ENCODE results near the gene CCDC7. TPM values are rescaled to one million over a fixed set of nuclear protein-coding genes. Genes with fewer than 3 reads are reported as not detected.
"Not testable (repeated sequence)": the region's sequence is repeated elsewhere in the genome, so short reads cannot be mapped to it uniquely, and the experiment has no call there.

Gene CCDC7
- total and polyA plus RNA-seq, 2 experiments from 2014 or later: 2.2 TPM

DNA sequence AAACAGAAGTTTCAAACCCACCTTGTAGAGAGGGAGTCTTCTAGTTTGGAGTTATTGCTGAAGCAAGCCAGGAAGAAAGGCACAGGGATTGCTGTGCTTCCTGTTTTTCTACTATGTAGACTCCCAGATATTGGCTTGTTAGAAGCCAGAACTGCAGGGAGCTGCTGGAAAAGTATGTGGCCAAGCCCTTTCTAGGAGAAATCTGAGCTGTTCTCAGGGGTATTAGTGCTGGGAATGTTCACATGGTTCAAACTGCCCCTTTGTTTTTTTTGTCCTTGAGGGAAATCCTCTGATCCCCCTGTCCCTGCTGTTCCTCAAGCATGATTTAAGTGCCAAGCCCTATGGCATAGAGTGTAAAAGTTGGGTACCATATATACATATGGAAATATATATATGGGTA, 184.0 kb downstream of the CCDC7 start:
- no peak overlapping the region for H3K4me3 ChIP-seq
- TF ChIP-seq EZH2phosphoT487 (IDR thresholded peaks at IDR 0.05; ENCODE audit: insufficient read depth, low read depth) (no peak), EZH2 (IDR thresholded peaks at IDR 0.05; ENCODE audit: insufficient read depth, poor library complexity, severe bottlenecking) (no peak)
- H3K4me1 ChIP-seq (ENCODE audit: insufficient read depth): no peaks in the 10 kb centered on the region
- H2AFZ ChIP-seq: no peak overlapping the region
- no peak overlapping the region for H3K27ac ChIP-seq
- H3K36me3 ChIP-seq (ENCODE audit: low read depth): no peaks in the 10 kb centered on the region; the same call in 1 of the 2 replicates
- H3K4me2 ChIP-seq (ENCODE audit: unreplicated experiment): no peak overlapping the region
- no peak overlapping the region for H3K9ac ChIP-seq
- no peaks in the 10 kb centered on the region for H3F3A ChIP-seq (ENCODE audit: insufficient read depth)
- no peaks in the 10 kb centered on the region for H3K9me2 ChIP-seq (ENCODE audit: insufficient read depth)
- DNase-seq: no peak
- in situ Hi-C loops (cut with MboI): no loop called here
- H3K79me2 ChIP-seq (ENCODE audit: insufficient read depth): no peaks in the 10 kb centered on the region
- H3K27me3 ChIP-seq (replicated peaks; ENCODE audit: insufficient read depth): no peaks in the 10 kb centered on the region
- H4K20me1 ChIP-seq (ENCODE audit: insufficient read depth): no peaks in the 10 kb centered on the region
- H3K9me3 ChIP-seq (ENCODE audit: low read depth): peaks cover 3% of the 10 kb centered on the region

DNA sequence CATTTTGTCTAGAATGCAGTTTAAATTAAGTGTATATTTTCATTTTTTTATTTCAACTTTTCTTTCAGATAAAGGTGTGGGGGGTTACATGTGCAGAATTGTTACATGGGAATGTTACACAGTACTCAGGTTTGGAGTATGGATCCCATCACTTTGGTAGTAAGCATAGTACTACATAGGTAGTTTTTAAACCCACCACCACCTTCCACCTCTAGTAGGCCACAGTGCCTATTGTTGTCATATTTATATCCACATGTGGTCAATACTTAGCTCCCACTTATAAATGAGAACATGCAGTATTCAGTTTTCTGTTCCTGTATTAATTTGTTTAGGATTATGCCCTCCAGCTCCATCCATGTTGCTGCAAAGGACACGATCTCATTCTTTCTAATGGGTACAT, 200.6 kb downstream of the CCDC7 start:
- H3K79me2 ChIP-seq (ENCODE audit: insufficient read depth): no peaks in the 10 kb centered on the region
- no peak for DNase-seq
- no peak overlapping the region for H3K4me2 ChIP-seq (ENCODE audit: unreplicated experiment)
- 71 to 85% methylated on average over 1 of the region's 1 CpG for WGBS, 2 experiments (ENCODE audit: low coverage in 1 of 2, low lambda C conversion rate in 2 of 2, missing lambda C conversion rate in 2 of 2)
- no peak overlapping the region for H3K9ac ChIP-seq
- no peak overlapping the region for H3K27ac ChIP-seq
- H3K36me3 ChIP-seq (ENCODE audit: low read depth): no peaks in the 10 kb centered on the region
- H3K4me1 ChIP-seq (ENCODE audit: insufficient read depth): no peaks in the 10 kb centered on the region
- TF ChIP-seq EZH2 (IDR thresholded peaks at IDR 0.05; ENCODE audit: insufficient read depth, poor library complexity, severe bottlenecking): no peak
- TF ChIP-seq EZH2phosphoT487 (IDR thresholded peaks at IDR 0.05; ENCODE audit: insufficient read depth, low read depth): no peak
- H3K9me2 ChIP-seq (ENCODE audit: insufficient read depth): no peaks in the 10 kb centered on the region; the same call in 1 of the 2 replicates
- no peaks in the 10 kb centered on the region for H4K20me1 ChIP-seq (ENCODE audit: insufficient read depth)
- H2AFZ ChIP-seq: no peak overlapping the region
- no peaks in the 10 kb centered on the region for H3F3A ChIP-seq (ENCODE audit: insufficient read depth)
- H3K9me3 ChIP-seq (ENCODE audit: low read depth): no peaks in the 10 kb centered on the region
- H3K4me3 ChIP-seq: no peak overlapping the region
- in situ Hi-C loops (cut with MboI): no loop called here
- H3K27me3 ChIP-seq (replicated peaks; ENCODE audit: insufficient read depth): no peaks in the 10 kb centered on the region

DNA sequence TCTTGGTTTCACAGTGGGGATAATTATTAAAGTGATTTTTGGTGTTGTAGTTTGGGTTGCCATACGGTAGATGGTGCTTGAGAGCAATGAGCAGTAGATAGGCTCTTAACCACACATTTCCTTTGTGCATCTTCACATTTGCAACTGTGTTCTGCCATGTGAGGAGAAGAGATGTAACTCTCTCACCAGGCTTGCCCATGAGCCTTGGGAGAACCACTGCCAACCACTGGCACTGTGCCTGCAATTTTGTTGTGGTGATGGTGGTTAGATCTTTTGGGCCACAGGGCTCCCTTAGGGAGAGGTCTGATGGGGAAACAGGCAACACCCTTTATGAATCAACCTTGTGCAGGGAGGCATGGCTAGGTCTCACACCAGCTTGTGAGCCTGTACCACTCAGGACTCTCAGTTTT, 204.3 kb downstream of the CCDC7 start:
- 74 to 76% methylated on average over 1 of the region's 1 CpG for WGBS, 2 experiments (ENCODE audit: low coverage in 1 of 2, low lambda C conversion rate in 2 of 2, missing lambda C conversion rate in 2 of 2)

DNA sequence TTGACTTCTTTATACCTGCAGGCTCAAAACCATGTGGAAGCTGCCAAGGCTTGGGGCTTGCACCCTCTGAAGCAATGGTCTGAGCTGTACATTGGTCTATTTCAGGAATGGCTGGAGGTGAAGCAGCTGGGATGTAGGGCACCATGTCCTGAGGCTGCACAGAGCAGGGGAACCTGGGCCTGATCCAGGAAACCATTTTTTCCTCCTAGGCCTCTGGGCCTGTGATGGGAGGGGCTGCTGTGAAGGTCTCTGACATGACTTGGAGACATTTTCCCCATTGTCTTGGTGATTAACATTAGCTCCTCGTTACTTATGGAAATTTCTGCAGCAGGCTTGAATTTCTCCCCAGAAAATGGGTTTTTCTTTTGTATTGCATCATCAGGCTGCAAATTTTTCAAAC, 211.5 kb downstream of the CCDC7 start:
- in situ Hi-C loops (cut with MboI); H3K4me1 ChIP-seq (ENCODE audit: insufficient read depth); DNase-seq; H4K20me1 ChIP-seq (ENCODE audit: insufficient read depth); H3K4me2 ChIP-seq (ENCODE audit: unreplicated experiment); H3K36me3 ChIP-seq (ENCODE audit: low read depth); H3K27me3 ChIP-seq (replicated peaks; ENCODE audit: insufficient read depth); H3K9ac ChIP-seq; H3K9me3 ChIP-seq (ENCODE audit: low read depth); H3K4me3 ChIP-seq; H2AFZ ChIP-seq; H3K79me2 ChIP-seq (ENCODE audit: insufficient read depth); H3F3A ChIP-seq (ENCODE audit: insufficient read depth); H3K9me2 ChIP-seq (ENCODE audit: insufficient read depth); H3K27ac ChIP-seq: not testable (repeated sequence)
- WGBS, 2 experiments (ENCODE audit: low coverage in 1 of 2, low lambda C conversion rate in 2 of 2, missing lambda C conversion rate in 2 of 2): 35 to 50% methylated on average over 1 of the region's 1 CpG

More for the DNA sequence above, 204.3 kb downstream of the CCDC7 start:
- 0 out of 2 replicates have a peak, but pooled peaks cover 4% of the 10 kb centered on the region for H3K27me3 ChIP-seq (replicated peaks; ENCODE audit: insufficient read depth)
- in situ Hi-C loops (cut with MboI): no loop called here
- H3K9ac ChIP-seq: no peak overlapping the region
- H3K9me2 ChIP-seq (ENCODE audit: insufficient read depth): no peaks in the 10 kb centered on the region
- no peak overlapping the region for H3K4me3 ChIP-seq
- peak; percentile 14 for DNase-seq
- H4K20me1 ChIP-seq (ENCODE audit: insufficient read depth): no peaks in the 10 kb centered on the region
- no peaks in the 10 kb centered on the region for H3K9me3 ChIP-seq (ENCODE audit: low read depth)
- no peak overlapping the region for H2AFZ ChIP-seq
- H3K27ac ChIP-seq: no peak overlapping the region
- no peak for TF ChIP-seq EZH2phosphoT487 (IDR thresholded peaks at IDR 0.05; ENCODE audit: insufficient read depth, low read depth)
- TF ChIP-seq EZH2 (IDR thresholded peaks at IDR 0.05; ENCODE audit: insufficient read depth, poor library complexity, severe bottlenecking): no peak
- H3K4me2 ChIP-seq (ENCODE audit: unreplicated experiment): no peak overlapping the region
- H3K4me1 ChIP-seq (ENCODE audit: insufficient read depth): no peaks in the 10 kb centered on the region
- no peaks in the 10 kb centered on the region for H3F3A ChIP-seq (ENCODE audit: insufficient read depth)
- no peaks in the 10 kb centered on the region for H3K79me2 ChIP-seq (ENCODE audit: insufficient read depth)
- H3K36me3 ChIP-seq (ENCODE audit: low read depth): no peaks in the 10 kb centered on the region; the same call in 1 of the 2 replicates

DNA sequence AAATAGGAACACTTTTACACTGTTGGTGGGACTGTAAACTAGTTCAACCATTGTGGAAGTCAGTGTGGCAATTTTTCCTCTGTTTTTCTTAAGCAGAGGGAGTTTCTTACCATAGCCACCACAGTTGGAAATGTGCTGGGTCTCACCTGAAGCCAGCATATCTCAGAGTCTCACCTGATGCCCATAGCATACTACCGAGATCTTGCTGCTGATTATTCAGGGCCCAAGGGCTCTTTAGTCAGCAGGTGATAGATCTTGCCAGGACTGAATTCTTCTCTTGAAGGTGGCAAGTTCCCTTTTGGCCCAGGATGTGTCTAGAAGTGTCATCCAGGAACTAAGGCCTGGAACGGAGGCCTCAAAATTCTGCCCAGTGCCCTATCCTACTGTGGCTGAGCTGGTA, 215.4 kb downstream of the CCDC7 start:
- Histone ChIP-seq H4K20me1 (ENCODE audit: insufficient read depth) (no peaks in the 10 kb centered on the region), H3K79me2 (ENCODE audit: insufficient read depth) (no peaks in the 10 kb centered on the region), H2AFZ (no peak overlapping the region), H3K27me3 (replicated peaks; ENCODE audit: insufficient read depth) (no peaks in the 10 kb centered on the region), H3K9ac (no peak overlapping the region), H3F3A (ENCODE audit: insufficient read depth) (no peaks in the 10 kb centered on the region), H3K4me2 (ENCODE audit: unreplicated experiment) (no peak overlapping the region), H3K36me3 (ENCODE audit: low read depth) (no peaks in the 10 kb centered on the region), H3K4me3 (no peak overlapping the region), H3K9me3 (ENCODE audit: low read depth) (no peaks in the 10 kb centered on the region), H3K4me1 (ENCODE audit: insufficient read depth) (no peaks in the 10 kb centered on the region), H3K9me2 (ENCODE audit: insufficient read depth) (no peaks in the 10 kb centered on the region), H3K27ac (no peak overlapping the region)
- 87 to 88% methylated on average over 2 of the region's 2 CpGs for WGBS, 2 experiments (ENCODE audit: low coverage in 1 of 2, low lambda C conversion rate in 2 of 2, missing lambda C conversion rate in 2 of 2)
- no peak for DNase-seq
- in situ Hi-C loops (cut with MboI): no loop called here
- TF ChIP-seq EZH2phosphoT487 (IDR thresholded peaks at IDR 0.05; ENCODE audit: insufficient read depth, low read depth): no peak
- no peak for TF ChIP-seq EZH2 (IDR thresholded peaks at IDR 0.05; ENCODE audit: insufficient read depth, poor library complexity, severe bottlenecking)

Data from GM23248 (cell line).